Skeletal muscle tissue (tissue), 4 donors: Measurements from ENCODE around the gene ESR2. TPM values are rescaled to one million over a fixed set of nuclear protein-coding genes. Genes with fewer than 3 reads are reported as not detected.
"Not testable (repeated sequence)": the region's sequence is repeated elsewhere in the genome, so short reads cannot be mapped to it uniquely, and the experiment has no call there.

Source experiments
- H3K27ac ChIP-seq: one replicate; pipeline ENCODE4 v1.7.0; 2013; ENCODE audit warnings: mild to moderate bottlenecking, low read depth, low read length, inconsistent platforms
- H3K27me3 ChIP-seq, 3 donors: one replicate each; pipeline ENCODE4 v1.7.0; 2013; ENCODE audit warnings: low read length in 3 of 3; ENCODE audit not compliant: control insufficient read depth in 3 of 3, insufficient read depth in 3 of 3
- H3K36me3 ChIP-seq, 3 donors: one replicate each; pipeline ENCODE4 v1.7.0; 2013; ENCODE audit warnings: low read length in 3 of 3; ENCODE audit not compliant: control insufficient read depth in 3 of 3, insufficient read depth in 3 of 3
- H3K4me1 ChIP-seq, 3 donors: one replicate each; pipeline ENCODE4 v1.7.0; 2013; ENCODE audit warnings: low read length in 3 of 3, mild to moderate bottlenecking in 3 of 3; ENCODE audit not compliant: control insufficient read depth in 3 of 3, insufficient read depth in 3 of 3
- H3K4me3 ChIP-seq, 3 donors: one replicate each; pipeline ENCODE4 v1.7.0; 2013; ENCODE audit warnings: low read length in 3 of 3
- H3K9ac ChIP-seq, 3 donors: one replicate each; pipeline ENCODE4 v1.7.0; 2013; ENCODE audit warnings: low read length in 3 of 3, mild to moderate bottlenecking in 3 of 3, moderate library complexity in 2 of 3, low read depth in 1 of 3
- H3K9me3 ChIP-seq, 3 donors: one replicate each; pipeline ENCODE4 v1.7.0; 2013; ENCODE audit warnings: low read length in 3 of 3; ENCODE audit not compliant: control insufficient read depth in 3 of 3
- total RNA-seq: library from RNA; depleted of rRNA; stranded (reverse); fragments of >200 nt; gene quantifications from one replicate; pipeline ENCODE4 v1.2.3, GENCODE V29; 2014
- donor health status: Osteomylitis.

The ESR2 gene
- total RNA-seq, 1 donor from 2014 or later: 1.0 TPM

DNA sequence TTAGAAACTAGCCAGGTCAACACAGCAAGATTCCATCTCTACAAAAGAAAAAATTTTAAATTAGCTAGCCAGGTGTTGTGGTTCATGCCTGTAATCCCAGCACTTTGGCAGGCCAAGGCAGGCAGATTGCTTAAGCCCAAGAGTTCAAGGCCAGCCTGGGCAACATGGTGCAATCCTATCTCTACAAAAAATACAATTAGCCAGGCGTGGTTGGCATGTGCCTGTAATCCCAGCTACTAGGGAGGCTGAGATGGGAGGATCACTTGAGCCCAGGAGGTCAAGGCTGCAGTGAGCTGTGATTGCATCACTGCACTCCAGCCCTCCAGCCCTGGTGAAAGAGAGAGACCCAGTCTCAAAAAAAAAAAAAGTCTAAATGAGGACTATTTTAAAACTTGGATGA lies 24.5 kb upstream of the ESR2 start:
- H3K27ac ChIP-seq, H3K9ac ChIP-seq, H3K9me3 ChIP-seq, H3K36me3 ChIP-seq, H3K27me3 ChIP-seq, H3K4me1 ChIP-seq, H3K4me3 ChIP-seq: not testable (repeated sequence)

DNA sequence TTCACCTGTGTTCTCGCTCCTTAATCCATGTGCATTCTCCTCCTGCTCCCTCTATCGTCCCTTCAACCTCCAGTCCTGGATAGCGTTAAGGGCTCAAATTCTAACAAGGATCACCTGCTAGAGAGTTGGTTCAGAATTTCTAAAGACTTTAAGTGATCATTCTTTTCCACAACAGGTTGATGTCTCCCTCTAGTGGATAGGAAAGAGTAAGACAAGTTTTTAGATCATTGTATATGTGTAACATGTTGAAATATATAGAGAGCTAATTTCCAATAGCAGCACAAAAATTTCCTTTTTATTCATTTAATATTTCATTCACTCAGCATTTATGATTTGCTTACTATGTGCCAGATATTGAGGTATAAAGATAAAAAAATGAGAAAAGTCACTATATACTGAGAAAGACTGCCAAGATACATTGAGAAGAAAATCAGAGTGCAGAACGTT lies 9.3 kb upstream of the ESR2 start:
- Histone ChIP-seq H3K9me3 (no peaks in the 10 kb centered on the region), H3K4me3 (no peak overlapping the region), H3K27ac (no peak overlapping the region), H3K4me1 (no peaks in the 10 kb centered on the region), H3K9ac (no peak overlapping the region), H3K27me3 (no peaks in the 10 kb centered on the region), H3K36me3 (no peaks in the 10 kb centered on the region)

DNA sequence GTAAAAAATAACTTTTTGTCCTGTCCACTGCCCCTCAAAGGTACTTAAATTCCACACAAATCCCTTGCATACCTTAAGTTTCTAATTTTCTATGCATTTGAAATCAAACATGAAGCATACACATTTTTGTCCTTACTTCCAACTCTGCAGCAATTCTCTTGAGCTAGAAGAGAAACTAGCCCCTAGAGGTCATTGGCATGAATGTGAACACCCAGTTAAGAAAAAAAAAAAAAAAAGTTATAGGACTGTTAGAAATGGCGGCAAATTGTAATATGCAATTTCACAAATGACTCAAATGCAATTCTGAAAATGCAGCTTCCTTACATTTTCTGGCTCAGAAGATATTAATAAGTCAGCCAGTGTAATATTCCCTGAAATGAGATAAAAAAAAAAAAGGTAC lies 4.6 kb upstream of the ESR2 start:
- Histone ChIP-seq H3K9ac (no peak overlapping the region), H3K27me3 (peaks cover 9 to 11% (median 11%) of the 10 kb centered on the region in 3 donors), H3K4me3 (no peak overlapping the region), H3K4me1 (peaks cover 10 to 12% (median 10%) of the 10 kb centered on the region in 3 donors), H3K27ac (no peak overlapping the region), H3K36me3 (no peaks in the 10 kb centered on the region), H3K9me3 (no peaks in the 10 kb centered on the region)

DNA sequence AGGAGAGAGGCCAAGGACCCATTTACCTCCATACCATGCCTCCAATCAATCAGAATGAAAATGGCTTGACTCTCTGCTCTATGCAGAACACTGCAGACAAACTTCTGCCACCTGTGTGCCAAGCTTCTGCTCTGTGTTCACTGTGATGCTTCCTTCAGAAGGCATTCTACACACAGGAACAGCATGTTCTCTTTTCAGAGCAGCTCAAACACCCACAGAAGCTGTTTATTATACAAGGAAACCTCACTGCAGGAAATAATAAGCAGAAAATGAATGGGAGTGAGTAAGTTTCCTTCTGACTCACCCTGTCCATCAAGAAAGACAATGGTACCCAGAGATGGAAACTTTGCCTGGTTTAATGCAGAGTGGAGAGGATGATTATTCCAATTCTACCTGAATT lies 2.4 kb upstream of the ESR2 start:
- H3K4me1 ChIP-seq: peaks cover 10 to 12% (median 12%) of the 10 kb centered on the region in 3 donors
- H3K27ac ChIP-seq: no peak overlapping the region
- H3K9me3 ChIP-seq: no peaks in the 10 kb centered on the region
- H3K36me3 ChIP-seq: no peaks in the 10 kb centered on the region
- H3K9ac ChIP-seq: no peak overlapping the region
- peaks cover 9 to 22% (median 14%) of the 10 kb centered on the region in 3 donors for H3K27me3 ChIP-seq
- no peak overlapping the region for H3K4me3 ChIP-seq

DNA sequence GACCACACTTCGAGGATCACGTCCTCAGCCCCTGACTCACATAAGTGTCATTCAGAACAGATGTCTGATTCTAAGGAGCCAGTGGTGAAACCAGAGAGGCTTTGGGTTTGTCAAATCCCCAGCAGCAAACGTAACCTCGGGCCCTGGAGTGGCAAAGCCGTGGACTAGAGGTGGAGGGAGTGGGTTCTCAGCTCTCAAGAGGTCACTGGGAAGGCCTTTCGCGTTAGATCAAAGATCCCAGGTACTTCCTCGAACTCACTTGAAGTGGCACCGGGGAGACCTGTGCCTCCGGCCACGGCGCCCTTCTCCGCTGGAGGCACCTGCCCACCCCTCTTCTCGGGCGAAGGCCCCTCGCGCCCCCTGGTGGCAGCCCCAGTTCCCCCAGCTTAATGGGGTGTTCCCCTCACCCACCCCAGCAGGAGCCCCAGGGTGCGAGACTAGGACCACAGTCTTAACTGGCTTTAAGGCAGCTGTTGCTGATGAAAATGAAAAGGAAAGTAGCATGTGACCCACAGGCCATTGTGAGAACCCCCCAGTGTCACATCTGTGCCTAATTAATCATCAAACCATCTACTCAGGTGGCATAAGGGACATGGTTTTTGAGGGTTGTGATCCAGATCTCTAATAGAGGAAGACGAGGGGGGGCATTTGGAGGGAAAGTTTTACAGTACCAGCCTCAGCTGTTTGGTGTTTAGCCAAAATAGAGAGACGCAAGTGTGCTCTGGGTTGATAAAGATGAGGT lies 672 bp upstream of the ESR2 start:
- Histone ChIP-seq H3K36me3 (no peaks in the 10 kb centered on the region), H3K9ac (peak overlapping the region in 2 of 3 donors; percentile 51), H3K9me3 (no peaks in the 10 kb centered on the region), H3K27ac (no peak overlapping the region), H3K4me1 (peaks cover 10 to 12% (median 12%) of the 10 kb centered on the region in 3 donors), H3K4me3 (peak overlapping the region; percentile 68 to 74 (median 72)), H3K27me3 (peaks cover 9 to 22% (median 18%) of the 10 kb centered on the region in 3 donors)

DNA sequence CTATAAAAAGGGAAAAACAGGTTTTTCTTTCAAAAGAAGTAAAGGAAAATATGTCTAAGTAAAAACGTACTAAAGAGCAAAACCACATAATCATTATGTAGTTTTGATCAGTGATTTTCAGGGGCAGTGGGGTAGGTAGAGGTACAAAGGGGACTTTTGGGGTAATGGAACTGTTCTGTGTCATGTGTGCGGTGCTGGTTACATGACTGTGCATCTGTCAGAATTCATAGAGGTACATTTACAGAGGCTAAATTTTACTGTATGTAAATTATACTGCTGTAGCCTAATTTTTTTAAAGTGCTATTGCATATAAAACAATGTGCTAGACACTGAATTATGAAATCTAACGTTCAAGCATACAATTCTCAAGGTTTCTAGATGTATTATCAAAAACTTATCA lies 2.0 kb downstream of the ESR2 start:
- H3K36me3 ChIP-seq: no peaks in the 10 kb centered on the region
- H3K9ac ChIP-seq: no peak overlapping the region
- H3K4me1 ChIP-seq: peaks cover 10 to 12% (median 12%) of the 10 kb centered on the region in 3 donors
- no peaks in the 10 kb centered on the region for H3K9me3 ChIP-seq
- peaks cover 9 to 22% (median 18%) of the 10 kb centered on the region in 3 donors for H3K27me3 ChIP-seq
- no peak overlapping the region for H3K4me3 ChIP-seq
- H3K27ac ChIP-seq: no peak overlapping the region

GRCh38 chr14:64289571-64289970 lies 4.6 kb downstream of the ESR2 start:
- no peak overlapping the region for H3K27ac ChIP-seq
- H3K36me3 ChIP-seq: no peaks in the 10 kb centered on the region
- no peak overlapping the region for H3K9ac ChIP-seq
- no peak overlapping the region for H3K4me3 ChIP-seq
- peaks cover 8 to 19% (median 15%) of the 10 kb centered on the region in 3 donors for H3K27me3 ChIP-seq
- H3K9me3 ChIP-seq: no peaks in the 10 kb centered on the region
- peaks cover 7 to 10% (median 8%) of the 10 kb centered on the region in 3 donors for H3K4me1 ChIP-seq

- Histone ChIP-seq H3K9me3 (no peaks in the 10 kb centered on the region), H3K9ac (no peak overlapping the region), H3K4me1 (no peaks in the 10 kb centered on the region), H3K27me3 (no peaks in the 10 kb centered on the region), H3K36me3 (no peaks in the 10 kb centered on the region), H3K4me3 (no peak overlapping the region), H3K27ac (no peak overlapping the region)
Measured at GRCh38 chr14:64281805-64282204, 12.4 kb downstream of the ESR2 start.

DNA sequence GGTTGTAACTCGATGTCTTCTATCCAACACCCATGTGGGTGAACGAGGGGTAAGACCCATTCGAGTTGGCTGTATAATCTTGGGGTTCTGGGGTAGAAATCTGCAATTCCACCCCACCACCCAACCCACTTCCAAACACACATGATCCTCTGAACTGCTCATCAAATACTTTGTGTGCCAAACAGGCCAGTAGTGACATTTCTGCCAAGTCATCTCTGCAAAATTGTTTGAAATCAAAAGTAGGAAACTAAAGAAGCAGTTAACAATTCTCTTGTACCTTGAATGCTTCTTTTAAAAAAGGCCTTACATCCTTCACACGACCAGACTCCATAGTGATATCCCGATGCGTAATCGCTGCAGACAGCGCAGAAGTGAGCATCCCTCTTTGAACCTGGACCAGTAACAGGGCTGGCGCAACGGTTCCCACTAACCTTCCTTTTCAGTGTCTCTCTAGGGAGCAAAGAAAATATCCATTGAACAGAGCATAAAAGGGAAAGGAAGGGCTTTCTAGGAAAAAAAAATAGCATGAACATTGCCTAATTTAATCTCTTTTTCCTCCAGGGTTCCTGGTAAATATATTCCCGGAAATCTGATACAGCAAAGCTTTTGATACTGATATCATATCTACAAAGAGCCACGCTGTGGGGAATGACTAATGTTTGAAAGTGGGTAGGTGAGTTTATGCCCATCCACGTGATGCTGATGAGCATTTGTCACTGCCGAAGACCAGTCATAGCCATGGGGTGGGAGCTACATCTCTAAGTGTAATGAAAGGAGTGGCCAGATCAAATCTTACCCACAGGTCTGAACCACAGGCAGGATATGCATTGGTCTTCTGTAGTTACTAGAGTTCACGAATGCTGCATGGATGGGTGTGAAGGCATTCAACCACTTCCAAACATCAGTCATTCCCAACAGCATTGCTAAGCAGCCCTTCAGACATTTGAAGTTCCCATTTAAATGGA lies 14.2 kb downstream of the ESR2 start:
- H3K36me3 ChIP-seq: no peaks in the 10 kb centered on the region
- H3K27ac ChIP-seq: no peak overlapping the region
- H3K9ac ChIP-seq: no peak overlapping the region
- no peaks in the 10 kb centered on the region for H3K9me3 ChIP-seq
- H3K4me1 ChIP-seq: no peaks in the 10 kb centered on the region
- no peak overlapping the region for H3K4me3 ChIP-seq
- no peaks in the 10 kb centered on the region for H3K27me3 ChIP-seq

DNA sequence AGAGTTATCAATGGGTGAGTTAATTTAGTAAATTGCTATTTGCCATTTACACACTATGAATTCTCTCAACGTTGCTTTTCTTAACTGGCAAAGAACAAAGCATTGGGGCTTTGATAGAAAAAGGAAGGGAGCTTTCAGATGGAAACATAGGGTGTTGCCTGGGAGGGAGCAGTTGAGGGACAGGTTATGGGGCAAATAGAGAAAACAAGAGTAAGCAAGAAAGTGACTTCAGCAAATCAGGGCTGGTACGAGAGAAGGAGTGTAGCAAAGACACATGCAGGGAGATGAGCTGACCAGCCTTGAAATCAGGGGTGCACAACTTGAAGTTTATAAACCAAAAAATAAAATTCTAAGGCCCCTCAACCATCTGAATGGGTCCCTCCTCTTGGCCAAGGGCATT lies 15.7 kb downstream of the ESR2 start:
- H3K9me3 ChIP-seq: no peaks in the 10 kb centered on the region
- no peak overlapping the region for H3K4me3 ChIP-seq
- H3K27ac ChIP-seq: no peak overlapping the region
- no peaks in the 10 kb centered on the region for H3K4me1 ChIP-seq
- H3K9ac ChIP-seq: no peak overlapping the region
- no peaks in the 10 kb centered on the region for H3K27me3 ChIP-seq
- no peaks in the 10 kb centered on the region for H3K36me3 ChIP-seq
